Measurements from ENCODE around the gene BTF3L4.
"Not testable (repeated sequence)": the region's sequence is repeated elsewhere in the genome, so short reads cannot be mapped to it uniquely, and the experiment has no call there.

BTF3L4 gene

DNA sequence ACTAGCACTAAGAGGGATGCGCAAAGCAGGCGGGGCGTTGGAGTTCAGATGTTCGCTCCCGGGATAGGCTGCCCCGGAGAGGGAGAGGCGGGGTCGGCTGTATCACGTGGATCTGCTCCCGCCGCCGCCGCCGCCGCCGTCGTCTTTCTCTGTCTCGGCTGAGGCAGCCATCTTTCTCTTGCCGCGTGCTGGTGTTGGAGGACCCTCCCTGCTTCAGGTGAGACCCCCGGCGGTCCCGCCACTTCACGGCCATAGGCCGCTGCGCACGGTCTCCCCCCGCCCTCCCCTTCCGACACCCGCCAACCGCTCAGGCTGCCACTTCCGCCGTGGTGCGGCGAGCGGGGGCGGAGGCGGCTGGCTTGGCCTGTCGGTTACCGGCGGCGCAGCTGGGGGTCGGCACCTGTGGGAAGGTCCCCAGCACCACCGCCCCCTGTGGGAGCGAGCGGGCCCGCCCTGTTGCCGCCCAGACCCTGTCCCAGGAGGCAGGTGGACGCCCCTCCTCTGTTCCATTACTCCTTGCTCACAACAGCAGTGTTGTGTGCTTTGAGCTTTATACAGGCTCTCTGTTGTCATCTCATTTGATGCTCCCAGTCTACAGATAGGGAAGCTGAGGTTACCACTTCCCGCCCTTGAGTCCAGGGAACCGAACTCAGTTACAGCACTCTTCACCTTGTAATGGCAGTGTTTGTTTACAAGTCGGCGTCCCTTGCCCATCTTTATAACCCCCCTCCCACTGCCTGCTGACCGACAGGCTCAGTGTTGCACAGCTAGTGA lies at the start of gene BTF3L4:
Gene BTF3L4 (plus strand): TSS at position 133 of the 774 bp plus-strand sequence. CDS start 3,553 bp downstream, outside the sequence.
- no peaks in the 10 kb centered on the region for H3K27me3 ChIP-seq (ENCODE audit: low read depth)
- in situ Hi-C loops (cut with MboI; ENCODE audit: low sequenced_read_pairs), result no loop called here
- peak within 1 kb of the TSS; percentile 90 for H3K4me3 ChIP-seq
- DNase-seq (ENCODE audit: low spot score in 2 of 2), result peak; percentile 97 to 98
- peaks cover 34% of the 10 kb centered on the region for H3K36me3 ChIP-seq (replicated peaks)
- no peaks in the 10 kb centered on the region for H3K9me3 ChIP-seq
- peaks cover 22% of the 10 kb centered on the region for H3K4me1 ChIP-seq

DNA sequence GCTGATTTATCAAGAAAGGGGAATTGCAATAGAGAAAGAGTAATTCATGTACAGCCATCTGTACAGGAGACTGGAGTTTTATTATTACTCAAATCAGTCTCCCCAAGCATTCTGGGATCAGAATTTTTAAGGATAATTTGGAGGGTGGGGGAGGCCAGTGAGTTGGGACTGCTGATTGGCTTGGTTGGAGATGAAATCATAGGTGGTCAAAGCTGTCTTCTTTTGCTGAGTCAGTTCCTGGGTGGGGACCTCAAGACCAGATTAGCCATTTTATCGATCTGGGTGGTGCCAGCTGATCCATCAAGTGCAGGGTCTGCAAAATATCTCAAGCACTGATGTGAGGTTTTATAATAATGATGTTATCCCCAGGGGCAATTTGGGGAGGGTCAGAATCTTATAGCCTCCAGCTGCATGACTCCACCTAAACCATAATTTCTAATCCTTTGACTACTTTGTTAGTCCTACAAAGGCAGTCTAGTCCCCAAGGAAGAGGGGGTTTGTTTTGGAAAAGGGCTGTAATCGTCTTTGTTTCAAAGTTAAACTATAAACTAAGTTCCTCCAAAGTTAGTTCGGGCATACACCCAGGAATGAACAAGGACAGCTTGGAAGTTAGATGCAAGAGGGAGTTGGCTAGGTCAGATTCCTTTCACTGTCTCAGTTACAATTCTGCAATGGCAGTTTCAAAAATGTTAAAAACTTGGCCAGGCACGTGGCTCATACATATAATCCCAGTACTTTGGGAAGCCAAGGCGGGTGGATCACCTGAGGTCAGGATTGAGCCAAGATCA lies 48.7 kb upstream of the BTF3L4 start:
- DNase-seq (ENCODE audit: low spot score in 2 of 2), result peak; percentile 77 to 91
- 0 out of 2 replicates have a peak, but pooled peaks cover 2% of the 10 kb centered on the region for H3K9me3 ChIP-seq
- H3K4me1 ChIP-seq, result peaks cover 37% of the 10 kb centered on the region
- in situ Hi-C loops (cut with MboI; ENCODE audit: low sequenced_read_pairs), result no loop called here
- H3K27me3 ChIP-seq (ENCODE audit: low read depth), result no peaks in the 10 kb centered on the region
- peak overlapping the region; percentile 15 for H3K4me3 ChIP-seq
- no peaks in the 10 kb centered on the region for H3K36me3 ChIP-seq (replicated peaks)

DNA sequence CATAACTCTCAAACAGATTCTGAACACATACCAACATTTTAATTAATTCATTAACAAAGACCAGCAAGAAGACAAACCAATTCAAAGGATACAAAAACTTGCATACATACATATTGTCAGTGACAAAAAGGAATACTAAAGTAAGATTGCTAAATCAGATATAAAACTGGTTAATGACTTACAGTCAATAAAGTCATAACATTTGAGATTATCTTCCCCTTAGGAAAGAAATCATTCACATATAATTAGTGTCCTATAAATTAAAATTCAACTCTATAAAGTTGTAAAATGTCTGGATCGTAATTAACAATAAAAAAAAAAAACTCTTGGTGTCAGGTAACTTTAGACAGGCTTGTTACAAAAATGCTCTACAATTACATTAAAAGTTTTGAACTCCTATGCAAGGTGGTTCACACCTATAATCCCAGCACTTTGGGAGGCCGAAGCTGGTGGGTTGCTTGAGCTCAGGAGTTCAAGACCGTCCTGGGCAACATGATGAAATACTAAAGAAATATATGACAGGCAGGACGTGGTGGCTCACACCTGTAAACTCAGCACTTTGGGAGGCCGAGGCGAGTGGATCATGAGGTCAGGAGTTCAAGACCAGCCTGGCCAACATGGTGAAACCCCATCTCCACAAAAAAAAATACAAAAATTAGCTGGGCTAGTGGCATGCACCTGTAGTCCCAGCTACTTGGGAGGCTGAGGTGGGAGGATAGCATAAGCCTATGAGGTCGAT lies 47.9 kb upstream of the BTF3L4 start:
- H3K4me1 ChIP-seq, result peaks cover 37% of the 10 kb centered on the region
- DNase-seq (ENCODE audit: low spot score in 2 of 2), result peak; percentile 13 to 16
- in situ Hi-C loops (cut with MboI; ENCODE audit: low sequenced_read_pairs), result no loop called here
- H3K4me3 ChIP-seq, result no peak overlapping the region
- no peaks in the 10 kb centered on the region for H3K36me3 ChIP-seq (replicated peaks)
- no peaks in the 10 kb centered on the region for H3K27me3 ChIP-seq (ENCODE audit: low read depth)
- 0 out of 2 replicates have a peak, but pooled peaks cover 2% of the 10 kb centered on the region for H3K9me3 ChIP-seq

DNA sequence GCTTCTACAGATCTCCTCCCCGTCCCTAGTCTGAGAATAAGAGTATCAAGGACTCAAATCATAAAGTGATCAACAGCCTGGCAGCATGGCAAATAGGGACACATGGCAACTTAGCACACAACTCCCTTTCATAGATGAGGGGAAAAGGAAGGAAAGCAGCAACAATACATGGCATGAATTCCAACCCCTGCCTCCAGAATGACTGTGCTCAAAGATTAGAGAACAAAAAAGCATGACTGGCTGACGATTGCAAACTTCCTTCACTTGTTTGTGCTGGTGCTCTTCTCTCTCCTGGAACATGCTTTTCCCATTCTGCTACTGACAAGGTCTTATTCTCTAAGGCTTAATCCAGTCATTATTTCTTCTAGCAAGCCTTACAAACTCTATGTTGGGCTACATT lies 34.0 kb upstream of the BTF3L4 start:
- in situ Hi-C loops (cut with MboI; ENCODE audit: low sequenced_read_pairs), result no loop called here
- Histone ChIP-seq H3K4me1 (no peaks in the 10 kb centered on the region), H3K36me3 (replicated peaks) (peaks cover 31% of the 10 kb centered on the region), H3K4me3 (no peak overlapping the region), H3K27me3 (ENCODE audit: low read depth) (no peaks in the 10 kb centered on the region), H3K9me3 (no peaks in the 10 kb centered on the region)
- no peak for DNase-seq (ENCODE audit: low spot score in 2 of 2)

DNA sequence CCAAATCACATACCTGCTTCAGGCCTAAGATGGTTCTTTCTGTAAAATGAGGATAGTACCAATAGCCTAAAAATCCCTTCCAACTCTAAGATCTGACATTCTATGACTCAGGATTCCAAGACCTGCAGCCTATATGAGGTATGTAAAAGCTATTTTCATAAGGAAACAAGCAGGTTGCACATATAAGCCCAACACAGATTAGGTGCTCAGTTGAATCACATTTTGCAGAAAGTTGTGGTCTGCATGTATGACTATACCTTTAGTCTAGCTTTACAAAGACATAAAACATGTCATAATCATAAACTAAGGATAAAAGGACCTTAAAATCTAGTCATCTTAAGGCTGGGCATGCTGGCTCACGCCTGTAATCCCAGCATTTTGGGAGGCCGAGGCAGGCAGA lies 29.8 kb upstream of the BTF3L4 start:
- peaks cover 19% of the 10 kb centered on the region for H3K36me3 ChIP-seq (replicated peaks)
- H3K27me3 ChIP-seq (ENCODE audit: low read depth), result no peaks in the 10 kb centered on the region
- no peaks in the 10 kb centered on the region for H3K9me3 ChIP-seq
- in situ Hi-C loops (cut with MboI; ENCODE audit: low sequenced_read_pairs), result no loop called here
- no peak overlapping the region for H3K4me3 ChIP-seq
- H3K4me1 ChIP-seq, result peaks cover 18% of the 10 kb centered on the region
- no peak for DNase-seq (ENCODE audit: low spot score in 2 of 2)

DNA sequence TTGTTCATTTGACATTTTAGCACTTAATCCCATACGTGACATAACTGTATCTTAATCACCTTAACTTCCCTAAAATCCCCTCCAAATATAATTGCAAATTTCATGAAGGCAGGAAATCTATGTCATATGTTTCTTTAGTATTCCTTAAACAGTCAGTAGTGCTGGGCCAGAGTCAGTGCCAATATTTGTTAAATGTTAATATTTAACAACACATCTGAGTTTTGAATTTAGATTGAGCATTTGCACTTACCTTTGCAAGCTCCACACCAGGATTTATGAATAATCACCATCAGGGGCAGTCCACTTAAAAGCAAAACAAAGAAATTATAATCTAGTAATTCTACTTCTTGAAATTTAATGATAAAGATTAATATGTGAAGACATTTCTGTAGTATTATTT lies 27.8 kb upstream of the BTF3L4 start:
- DNase-seq (ENCODE audit: low spot score in 2 of 2), result no peak
- peaks cover 20% of the 10 kb centered on the region for H3K36me3 ChIP-seq (replicated peaks)
- no peak overlapping the region for H3K4me3 ChIP-seq
- H3K4me1 ChIP-seq, result peaks cover 18% of the 10 kb centered on the region
- H3K27me3 ChIP-seq (ENCODE audit: low read depth), result no peaks in the 10 kb centered on the region
- in situ Hi-C loops (cut with MboI; ENCODE audit: low sequenced_read_pairs), result no loop called here
- no peaks in the 10 kb centered on the region for H3K9me3 ChIP-seq

DNA sequence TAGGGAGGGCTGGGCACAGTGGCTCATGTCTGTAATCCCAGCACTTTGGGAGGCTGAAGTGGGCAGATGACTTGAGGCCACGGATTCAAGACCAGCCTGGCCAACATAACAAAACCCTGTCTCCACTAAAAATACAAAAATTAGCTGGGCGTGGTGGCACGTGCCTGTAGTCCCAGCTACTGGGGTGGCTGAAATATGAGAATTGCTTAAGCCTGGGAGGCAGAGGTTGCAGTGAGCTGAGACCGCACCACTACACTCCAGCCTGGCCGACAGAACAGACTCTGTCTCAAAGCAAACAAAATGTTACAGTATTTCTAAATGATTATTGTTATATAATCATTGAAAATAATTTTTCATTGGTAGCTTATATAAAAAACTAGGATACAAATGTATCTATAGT lies 27.3 kb upstream of the BTF3L4 start:
- Histone ChIP-seq H3K36me3 (replicated peaks) (peaks cover 19% of the 10 kb centered on the region), H3K4me1 (peaks cover 19% of the 10 kb centered on the region)
- in situ Hi-C loops (cut with MboI; ENCODE audit: low sequenced_read_pairs); H3K4me3 ChIP-seq; H3K9me3 ChIP-seq; H3K27me3 ChIP-seq (ENCODE audit: low read depth): not testable (repeated sequence)
- DNase-seq (ENCODE audit: low spot score in 2 of 2), result peak in 1 of 2 experiments; percentile 32

DNA sequence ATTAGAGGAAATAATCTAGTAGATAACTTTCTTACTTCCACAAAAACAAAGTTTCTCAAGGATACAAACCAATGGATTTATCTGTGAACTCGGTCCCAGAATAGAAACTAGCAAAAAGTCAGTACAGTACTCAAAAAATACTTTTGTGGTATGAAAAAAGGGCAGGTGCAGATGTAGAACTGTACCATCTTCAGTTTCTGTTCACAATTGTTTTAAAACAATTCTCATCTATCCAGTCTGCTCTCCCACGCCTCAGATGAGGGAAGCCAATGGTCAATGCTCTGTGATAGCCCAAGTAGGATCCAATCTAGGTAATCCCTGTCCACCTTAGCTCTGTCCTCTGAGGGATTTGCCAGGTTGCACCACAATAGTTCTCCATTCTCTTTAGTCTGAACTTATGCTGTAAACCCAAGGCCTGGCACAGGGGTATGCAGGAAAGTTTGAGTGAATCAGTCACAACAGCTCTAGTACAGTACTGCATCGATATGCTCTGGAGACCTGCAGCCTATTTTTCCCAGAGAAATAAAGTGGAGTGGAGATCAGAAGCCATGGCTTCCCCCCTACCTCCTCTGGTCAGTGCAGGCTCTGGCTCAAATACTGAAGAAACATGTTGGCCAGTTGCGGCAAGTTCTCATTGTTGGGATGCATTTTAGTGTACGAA lies 23.8 kb upstream of the BTF3L4 start:
- Histone ChIP-seq H3K4me1 (peaks cover 23% of the 10 kb centered on the region), H3K27me3 (ENCODE audit: low read depth) (no peaks in the 10 kb centered on the region), H3K9me3 (no peaks in the 10 kb centered on the region), H3K36me3 (replicated peaks) (peaks cover 12% of the 10 kb centered on the region), H3K4me3 (peak overlapping the region; percentile 95)
- DNase-seq (ENCODE audit: low spot score in 2 of 2), result no peak
- in situ Hi-C loops (cut with MboI; ENCODE audit: low sequenced_read_pairs), result no loop called here

DNA sequence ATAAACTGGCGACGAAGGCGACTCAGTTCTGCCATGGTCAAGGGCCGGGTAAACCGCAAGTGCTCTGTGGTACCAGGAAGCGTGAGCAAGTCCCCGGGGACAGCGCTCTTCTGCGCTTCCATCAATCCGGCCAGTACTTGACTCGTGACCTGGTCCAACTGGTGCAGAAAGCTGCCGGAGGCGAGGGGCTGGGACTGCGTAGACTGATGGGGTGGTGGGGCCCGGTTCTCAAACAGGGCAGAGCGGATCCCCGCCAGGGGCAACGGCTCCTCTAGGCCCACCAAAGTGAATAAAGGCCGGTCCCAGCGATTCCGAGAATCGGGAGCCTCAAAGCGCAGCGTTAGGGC lies 23.3 kb upstream of the BTF3L4 start:
- H3K27me3 ChIP-seq (ENCODE audit: low read depth), result no peaks in the 10 kb centered on the region
- H3K9me3 ChIP-seq, result no peaks in the 10 kb centered on the region
- in situ Hi-C loops (cut with MboI; ENCODE audit: low sequenced_read_pairs), result no loop called here
- peaks cover 11% of the 10 kb centered on the region for H3K36me3 ChIP-seq (replicated peaks)
- H3K4me3 ChIP-seq, result peak overlapping the region; percentile 95
- peak; percentile 16 to 59 for DNase-seq (ENCODE audit: low spot score in 2 of 2)
- peaks cover 23% of the 10 kb centered on the region for H3K4me1 ChIP-seq

DNA sequence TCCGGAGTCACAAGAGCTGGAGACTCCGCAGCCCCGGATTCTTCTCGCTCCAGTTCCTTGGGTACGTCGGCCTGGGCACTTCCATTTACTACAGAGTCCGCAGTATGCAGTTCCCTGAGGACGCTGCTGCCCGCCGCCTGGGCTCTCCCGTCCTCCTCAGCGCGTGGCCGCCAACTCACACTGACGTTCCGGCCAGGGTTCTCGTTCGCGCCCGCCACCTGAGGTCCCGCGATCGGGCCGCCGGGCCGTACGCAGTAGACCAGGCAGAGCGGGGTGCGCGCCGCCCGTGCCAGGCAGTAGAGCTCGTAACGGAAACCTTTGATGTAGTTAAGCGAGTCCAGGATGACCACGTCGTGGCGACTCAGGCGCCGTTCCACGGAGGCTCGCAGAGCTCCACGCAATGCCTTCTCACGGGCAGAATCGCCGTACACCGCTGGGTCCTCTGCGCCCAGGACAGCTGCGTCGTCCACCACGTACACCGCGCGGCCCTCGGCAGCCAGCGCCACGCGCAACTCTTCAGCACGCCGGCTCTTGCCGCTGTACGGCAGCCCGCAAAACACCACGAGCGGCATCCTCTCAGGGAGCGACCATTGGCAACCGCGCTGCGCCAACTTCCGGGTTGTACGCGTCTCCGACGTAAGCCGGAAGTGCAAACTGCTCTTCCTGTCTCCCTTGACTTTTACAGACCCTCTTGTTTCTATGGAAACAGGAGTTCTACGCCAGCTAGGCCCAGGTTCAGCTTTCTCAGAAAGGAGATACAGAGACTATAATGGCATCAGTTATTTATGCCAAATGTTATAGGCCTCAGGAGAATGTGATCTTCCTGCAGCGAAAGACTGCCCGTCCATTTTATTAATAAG lies 22.7 kb upstream of the BTF3L4 start, which contains the start of gene KTI12:
Gene KTI12 (minus strand): TSS at position 621 of the 860 bp plus-strand sequence. CDS start 49 bp downstream, at position 572.
- H3K36me3 ChIP-seq (replicated peaks), result peaks cover 18% of the 10 kb centered on the region
- peak within 1 kb of the TSS; percentile 95 for H3K4me3 ChIP-seq
- no peaks in the 10 kb centered on the region for H3K9me3 ChIP-seq
- in situ Hi-C loops (cut with MboI; ENCODE audit: low sequenced_read_pairs), result no loop called here
- no peaks in the 10 kb centered on the region for H3K27me3 ChIP-seq (ENCODE audit: low read depth)
- peak; percentile 92 to 94 for DNase-seq (ENCODE audit: low spot score in 2 of 2)
- H3K4me1 ChIP-seq, result peaks cover 23% of the 10 kb centered on the region

DNA sequence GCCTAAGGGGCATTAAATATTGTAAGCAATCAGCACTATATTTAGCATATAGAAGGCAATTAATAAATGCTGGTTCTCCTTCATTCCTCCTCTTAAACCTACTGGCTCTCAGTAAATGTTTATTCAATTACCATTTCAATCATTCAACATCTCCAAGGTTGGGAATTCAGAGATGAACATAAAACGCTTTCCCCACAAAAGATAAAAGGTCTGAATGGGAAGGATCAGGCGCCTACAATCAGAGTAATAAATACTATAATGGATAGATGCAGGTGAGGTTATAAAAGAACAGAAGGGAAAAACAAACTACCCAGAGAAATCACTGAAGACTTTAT lies 22.1 kb upstream of the BTF3L4 start:
- no peaks in the 10 kb centered on the region for H3K9me3 ChIP-seq
- DNase-seq (ENCODE audit: low spot score in 2 of 2), result no peak
- in situ Hi-C loops (cut with MboI; ENCODE audit: low sequenced_read_pairs), result no loop called here
- peaks cover 19% of the 10 kb centered on the region for H3K36me3 ChIP-seq (replicated peaks)
- peaks cover 20% of the 10 kb centered on the region for H3K4me1 ChIP-seq
- H3K4me3 ChIP-seq, result peak overlapping the region; percentile 95
- no peaks in the 10 kb centered on the region for H3K27me3 ChIP-seq (ENCODE audit: low read depth)

DNA sequence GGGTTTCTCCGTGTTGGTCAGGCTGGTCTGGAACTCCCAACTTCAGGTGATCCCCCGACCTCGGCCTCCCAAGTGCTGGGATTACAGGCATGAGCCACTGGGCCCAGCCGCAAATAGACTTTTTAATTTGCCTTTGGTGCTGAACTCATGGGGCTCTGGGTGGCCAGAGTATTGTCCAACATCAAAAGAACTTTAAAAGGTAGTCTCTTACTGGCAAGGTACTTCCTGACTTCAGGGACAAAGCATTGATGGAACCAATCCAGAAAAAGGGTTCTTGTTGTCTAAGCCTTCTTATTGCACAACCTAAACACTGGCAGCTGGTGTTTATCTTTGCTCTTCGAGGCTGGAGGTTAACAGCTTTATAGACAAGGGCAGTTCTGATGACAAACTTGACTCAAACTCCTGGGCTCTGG lies 18.7 kb upstream of the BTF3L4 start:
- H3K27me3 ChIP-seq (ENCODE audit: low read depth), result no peaks in the 10 kb centered on the region
- H3K4me3 ChIP-seq, result no peak overlapping the region
- no peak for DNase-seq (ENCODE audit: low spot score in 2 of 2)
- H3K9me3 ChIP-seq, result no peaks in the 10 kb centered on the region
- H3K4me1 ChIP-seq, result peaks cover 7% of the 10 kb centered on the region
- peaks cover 24% of the 10 kb centered on the region for H3K36me3 ChIP-seq (replicated peaks)
- in situ Hi-C loops (cut with MboI; ENCODE audit: low sequenced_read_pairs), result no loop called here

DNA sequence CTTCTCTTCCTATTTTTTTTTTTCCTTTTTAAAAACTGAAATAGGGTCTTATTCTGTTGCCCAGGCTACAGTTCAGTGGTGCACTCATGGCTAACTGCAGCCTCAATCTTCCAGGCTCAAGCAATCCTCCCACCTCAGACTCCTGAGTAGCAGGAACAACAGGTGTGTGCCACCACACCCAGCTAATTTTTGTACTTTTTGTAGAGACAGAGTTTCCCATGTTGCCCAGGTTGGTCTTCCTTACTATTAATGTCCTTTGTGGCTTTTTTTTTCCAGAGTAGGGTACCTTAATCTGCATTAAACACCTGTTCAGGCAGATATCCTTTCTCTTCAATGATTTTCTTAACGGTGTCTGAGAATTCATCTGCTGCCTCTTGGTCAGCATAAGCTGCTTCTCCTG lies 18.2 kb upstream of the BTF3L4 start:
- in situ Hi-C loops (cut with MboI; ENCODE audit: low sequenced_read_pairs), result no loop called here
- H3K9me3 ChIP-seq, result no peaks in the 10 kb centered on the region
- no peak for DNase-seq (ENCODE audit: low spot score in 2 of 2)
- H3K4me3 ChIP-seq, result no peak overlapping the region
- H3K4me1 ChIP-seq, result peaks cover 7% of the 10 kb centered on the region
- H3K27me3 ChIP-seq (ENCODE audit: low read depth), result no peaks in the 10 kb centered on the region
- peaks cover 21% of the 10 kb centered on the region for H3K36me3 ChIP-seq (replicated peaks)
